Kidney (tissue), 14 donors: ENCODE measurements around the gene CUBN. TPM values are rescaled to one million over a fixed set of nuclear protein-coding genes. Genes with fewer than 3 reads are reported as not detected.

Experiments used
- DNase-seq, 5 donors: peaks; one replicate each; pipeline ENCODE4 v3.0.0-alpha.2; 2013 to 2020
- FAIRE-seq: peaks from 2 replicates; lab custom pipeline; 2012; peaks lifted over from hg19 to GRCh38; lab: Jason Lieb, UNC
- H3K27ac ChIP-seq, 2 donors: one replicate each; pipeline ENCODE4 v1.7.0; 2013; ENCODE audit warnings: low read depth in 2 of 2, low read length in 2 of 2, inconsistent platforms in 1 of 2
- H3K27me3 ChIP-seq: one replicate; pipeline ENCODE4 v1.7.1; 2013; ENCODE audit warnings: low read length, inconsistent platforms; ENCODE audit not compliant: control insufficient read depth, insufficient read depth
- H3K36me3 ChIP-seq, 3 donors: one replicate each; pipeline versions ENCODE4 v1.7.0 to v1.7.1; 2013; ENCODE audit warnings: low read length in 3 of 3, control low read depth in 1 of 3, inconsistent platforms in 1 of 3; ENCODE audit not compliant: insufficient read depth in 3 of 3, control insufficient read depth in 2 of 3
- H3K4me1 ChIP-seq, 3 donors: one replicate each; pipeline versions ENCODE4 v1.7.0 to v1.7.1; 2013; ENCODE audit warnings: low read length in 3 of 3, inconsistent platforms in 1 of 3, low read depth in 1 of 3; ENCODE audit not compliant: control insufficient read depth in 2 of 3, insufficient read depth in 2 of 3
- H3K4me3 ChIP-seq, 3 donors: one replicate each; pipeline versions ENCODE4 v1.7.0 to v1.8.1; 2013; ENCODE audit warnings: low read length in 3 of 3, control low read depth in 1 of 3, inconsistent platforms in 1 of 3
- H3K9ac ChIP-seq, 3 donors: one replicate each; pipeline versions ENCODE4 v1.7.0 to v1.7.1; 2013; ENCODE audit warnings: low read length in 3 of 3, control low read depth in 1 of 3, inconsistent platforms in 1 of 3
- H3K9me3 ChIP-seq, 3 donors: one replicate each; pipeline versions ENCODE4 v1.7.0 to v1.7.1; 2013; ENCODE audit warnings: low read length in 3 of 3, control low read depth in 1 of 3, inconsistent platforms in 1 of 3; ENCODE audit not compliant: control insufficient read depth in 2 of 3, insufficient read depth in 1 of 3
- CTCF ChIP-seq: IDR thresholded peaks from 3 replicates; pipeline ENCODE4 v1.5.1; 2012; ENCODE audit warnings: mild to moderate bottlenecking, moderate library complexity, borderline replicate concordance; ENCODE audit not compliant: insufficient read depth; ENCODE audit errors: extremely low read depth
- intact Hi-C: fragments of 100-400 bp; cut with DNase I; formaldehyde crosslinking; loops from one replicate; pipeline ENCODE4 v1.11.1; 2022
- polyA plus RNA-seq: library from polyadenylated mRNA; stranded (reverse); fragments of 350-450 nt; fragmentation: Illumina TruSeq; extraction: RNeasy Lipid Tissue Mini Kit (QIAGEN cat#74804); gene quantifications from one replicate; pipeline ENCODE4 v1.2.3, GENCODE V29; 2014; ENCODE audit warnings: low read depth, low replicate concordance; ENCODE audit not compliant: insufficient read depth
- total RNA-seq: library from RNA; stranded (reverse); fragmentation: NEBNext Ultra II Directional; extraction: Animal tissue kit (Norgen Biotek cat#: 25700); gene quantifications from one replicate; pipeline ENCODE4 v1.2.1, GENCODE V29; 2021
- donor health status: control.
- donor health status: control.
- donor health status: control.
- donor health status: control.
- donor health status: control.
- donor health status: DM: yes; HTN: yes; CAD: no.
- donor health status: Normal renal cell carcinoma (clear cell type).

The CUBN gene
- total and polyA plus RNA-seq, 2 donors from 2014 or later = 14.8 to 31.6 TPM

GRCh38 chr10:16995867-16996529 is 133.6 kb downstream of the CUBN start:
- intact Hi-C loops = no loop called here
- H3K27ac ChIP-seq = peak overlapping the region in 1 of 2 donors; percentile 51
- no peaks in the 10 kb centered on the region for H3K9me3 ChIP-seq
- TF ChIP-seq CTCF = no peak
- DNase-seq (peak in 2 of 5 donors; percentile 62 to 71), FAIRE-seq (no peak)
- peaks cover 0 to 3% (median 0%) of the 10 kb centered on the region in 3 donors for H3K4me1 ChIP-seq
- no peaks in the 10 kb centered on the region for H3K36me3 ChIP-seq
- no peaks in the 10 kb centered on the region for H3K27me3 ChIP-seq
- H3K9ac ChIP-seq = no peak overlapping the region
- peak overlapping the region in 1 of 3 donors; percentile 13 for H3K4me3 ChIP-seq

GRCh38 chr10:16993186-16993585 is 136.4 kb downstream of the CUBN start:
- TF ChIP-seq CTCF = no peak
- no peak for DNase-seq
- peak overlapping the region in 1 of 3 donors; percentile 19 for H3K4me3 ChIP-seq
- no peaks in the 10 kb centered on the region for H3K27me3 ChIP-seq
- H3K9me3 ChIP-seq = no peaks in the 10 kb centered on the region
- no peak overlapping the region for H3K27ac ChIP-seq
- FAIRE-seq = no peak
- intact Hi-C loops = no loop called here
- no peaks in the 10 kb centered on the region for H3K36me3 ChIP-seq
- peaks cover 0 to 5% (median 0%) of the 10 kb centered on the region in 3 donors for H3K4me1 ChIP-seq
- no peak overlapping the region for H3K9ac ChIP-seq

GRCh38 chr10:16992611-16993119 is 136.9 kb downstream of the CUBN start:
- no peak overlapping the region for H3K9ac ChIP-seq
- no peak for FAIRE-seq
- no peaks in the 10 kb centered on the region for H3K36me3 ChIP-seq
- H3K9me3 ChIP-seq = no peaks in the 10 kb centered on the region
- no peak for DNase-seq
- no peak for TF ChIP-seq CTCF
- H3K4me3 ChIP-seq = peak overlapping the region in 1 of 3 donors; percentile 19
- intact Hi-C loops = no loop called here
- H3K27ac ChIP-seq = no peak overlapping the region
- H3K4me1 ChIP-seq = peaks cover 0 to 5% (median 0%) of the 10 kb centered on the region in 3 donors
- H3K27me3 ChIP-seq = no peaks in the 10 kb centered on the region
